ENCODE measurements around the gene LINS1.

- TF ChIP-seq CTCF (IDR thresholded peaks at IDR 0.05) (no peak), POLR2A (IDR thresholded peaks at IDR 0.05) (no peak)
These were observed 3.3 kb downstream of the LINS1 start for GRCh38 chr15:100598655-100599054.
